Gastroesophageal sphincter (tissue), 3 donors: ENCODE data around the gene CACNA1C.

ENCODE experiments used
- CTCF ChIP-seq, 4 experiments: fragments of 200-600 bp in 2 of 4; fragments of 450-650 bp in 2 of 4; sonication (generic) in 1 of 4; IDR thresholded peaks; one replicate each; pipeline ENCODE4 v1.5.1; 2017 to 2019; ENCODE audit warnings: antibody characterized with exemption in 4 of 4, mild to moderate bottlenecking in 2 of 4, moderate library complexity in 2 of 4
- EP300 ChIP-seq: sonication (generic); formaldehyde crosslinking; IDR thresholded peaks from one replicate; pipeline ENCODE4 v1.6.1; 2017; ENCODE audit warnings: antibody characterized with exemption, mild to moderate bottlenecking
- POLR2A ChIP-seq, 2 donors: fragments of 450-650 bp; IDR thresholded peaks; one replicate each; pipeline ENCODE4 v1.6.1; 2017; ENCODE audit warnings: antibody characterized with exemption in 2 of 2, mild to moderate bottlenecking in 2 of 2, moderate library complexity in 1 of 2
- POLR2AphosphoS5 ChIP-seq: sonication (generic); formaldehyde crosslinking; IDR thresholded peaks from one replicate; pipeline ENCODE4 v1.6.1; 2017; ENCODE audit warnings: antibody characterized with exemption

GRCh38 chr12:2453761-2454090, 400.9 kb downstream of the CACNA1C start:
- no peak for TF ChIP-seq CTCF (IDR thresholded peaks at IDR 0.05)
- no peak for TF ChIP-seq EP300
- no peak for TF ChIP-seq POLR2A (IDR thresholded peaks at IDR 0.05)
- TF ChIP-seq POLR2AphosphoS5: no peak
